Astrocyte (in vitro differentiated cells and primary cell): ENCODE measurements around the gene SYNPO2. TPM values are rescaled to one million over a fixed set of nuclear protein-coding genes. Genes with fewer than 3 reads are reported as not detected.

ENCODE experiments used
- DNase-seq: peaks from one replicate; pipeline ENCODE4 v3.0.0-alpha.2; 2010; ENCODE audit warnings: low read depth
- FAIRE-seq: peaks from 2 replicates; lab custom pipeline; 2011; peaks lifted over from hg19 to GRCh38; lab: Jason Lieb, UNC
- H2AFZ ChIP-seq: 2 replicates; pipeline ENCODE4 v1.6.0; 2012; ENCODE audit warnings: low read depth, low read length, inconsistent platforms
- H3K27ac ChIP-seq: 2 replicates; pipeline ENCODE4 v1.5.1; 2011; ENCODE audit warnings: low read depth, low read length, inconsistent platforms
- H3K27me3 ChIP-seq: 2 replicates; pipeline ENCODE4 v1.6.0; 2011; ENCODE audit warnings: low read length, inconsistent platforms; ENCODE audit not compliant: insufficient read depth
- H3K36me3 ChIP-seq: 2 replicates; pipeline ENCODE4 v1.5.1; 2011; ENCODE audit warnings: low read length, inconsistent platforms; ENCODE audit not compliant: insufficient read depth
- H3K4me1 ChIP-seq: 2 replicates; pipeline ENCODE4 v1.5.1; 2011; ENCODE audit warnings: low read length, inconsistent platforms; ENCODE audit not compliant: insufficient read depth
- H3K4me2 ChIP-seq: 2 replicates; pipeline ENCODE4 v1.6.0; 2012; ENCODE audit warnings: low read length, inconsistent platforms
- H3K4me3 ChIP-seq: 2 replicates; pipeline ENCODE4 v1.5.1; 2011; ENCODE audit warnings: low read depth, mild to moderate bottlenecking, low read length, inconsistent platforms; ENCODE audit not compliant: insufficient read depth
- H3K79me2 ChIP-seq: 2 replicates; pipeline ENCODE4 v1.6.0; 2012; ENCODE audit warnings: mild to moderate bottlenecking, low read length, inconsistent platforms; ENCODE audit not compliant: insufficient read depth
- H3K9ac ChIP-seq: 2 replicates; pipeline ENCODE4 v1.6.0; 2012; ENCODE audit warnings: mild to moderate bottlenecking, low read length, inconsistent platforms
- H3K9me3 ChIP-seq: 2 replicates; pipeline ENCODE4 v1.5.1; 2012; ENCODE audit warnings: low read depth, mild to moderate bottlenecking, low read length, inconsistent platforms; ENCODE audit not compliant: insufficient read depth
- H4K20me1 ChIP-seq: 2 replicates; pipeline ENCODE4 v1.6.0; 2012; ENCODE audit warnings: low read length, inconsistent platforms; ENCODE audit not compliant: insufficient read depth
- H3K27ac Mint-ChIP-seq: one replicate; pipeline ENCODE4 v1.8.0; 2021; ENCODE audit warnings: mild to moderate bottlenecking, mixed read lengths; ENCODE audit not compliant: unreplicated experiment
- H3K27me3 Mint-ChIP-seq: one replicate; pipeline ENCODE4 v1.8.0; 2021; ENCODE audit warnings: low read depth, mixed read lengths; ENCODE audit not compliant: unreplicated experiment
- H3K36me3 Mint-ChIP-seq: one replicate; pipeline ENCODE4 v1.8.0; 2021; ENCODE audit warnings: low read depth, mixed read lengths; ENCODE audit not compliant: unreplicated experiment
- H3K4me1 Mint-ChIP-seq: one replicate; pipeline ENCODE4 v1.8.0; 2021; ENCODE audit warnings: low read depth, mixed read lengths; ENCODE audit not compliant: unreplicated experiment
- H3K4me3 Mint-ChIP-seq: one replicate; pipeline ENCODE4 v1.8.0; 2021; ENCODE audit warnings: mild to moderate bottlenecking, moderate library complexity, mixed read lengths; ENCODE audit not compliant: unreplicated experiment
- H3K9me3 Mint-ChIP-seq: one replicate; pipeline ENCODE4 v1.8.0; 2021; ENCODE audit warnings: mild to moderate bottlenecking, mixed read lengths; ENCODE audit not compliant: unreplicated experiment
- CTCF ChIP-seq: IDR thresholded peaks from 2 replicates; pipeline ENCODE4 v1.5.1; 2011; ENCODE audit warnings: low read depth, mild to moderate bottlenecking, inconsistent platforms, low read length, moderate library complexity; ENCODE audit not compliant: insufficient read depth
- EZH2 ChIP-seq: IDR thresholded peaks from 2 replicates; pipeline ENCODE4 v1.6.1; 2012; ENCODE audit warnings: mild to moderate bottlenecking, low read length, inconsistent platforms; ENCODE audit not compliant: insufficient read depth
- total RNA-seq: library from RNA; stranded (reverse); gene quantifications from 2 replicates; pipeline ENCODE4 v1.2.1, GENCODE V29; 2021

Gene SYNPO2
- total RNA-seq, 1 donor from 2014 or later = 4.2 TPM

GRCh38 chr4:118936406-118936805 lies 47.8 kb downstream of the SYNPO2 start:
- H3K27me3 Mint-ChIP-seq = no peaks in the 10 kb centered on the region
- DNase-seq = no peak
- H3K9ac ChIP-seq = no peak overlapping the region
- TF ChIP-seq CTCF (no peak), EZH2 (no peak)
- no peaks in the 10 kb centered on the region for H4K20me1 ChIP-seq
- no peak overlapping the region for H3K4me3 ChIP-seq
- H3K9me3 Mint-ChIP-seq = peaks cover 1% of the 10 kb centered on the region
- FAIRE-seq = no peak
- H2AFZ ChIP-seq = no peak overlapping the region
- H3K4me1 ChIP-seq = no peaks in the 10 kb centered on the region
- no peak overlapping the region for H3K27ac ChIP-seq
- H3K4me3 Mint-ChIP-seq = no peak overlapping the region
- H3K4me1 Mint-ChIP-seq = peaks cover 8% of the 10 kb centered on the region
- H3K4me2 ChIP-seq = no peak overlapping the region
- no peaks in the 10 kb centered on the region for H3K79me2 ChIP-seq
- no peaks in the 10 kb centered on the region for H3K36me3 Mint-ChIP-seq
- H3K36me3 ChIP-seq = no peaks in the 10 kb centered on the region
- H3K27me3 ChIP-seq = no peaks in the 10 kb centered on the region
- no peaks in the 10 kb centered on the region for H3K9me3 ChIP-seq
- H3K27ac Mint-ChIP-seq = no peak overlapping the region

- peaks cover 7% of the 10 kb centered on the region for H3K4me1 Mint-ChIP-seq
- no peak for DNase-seq
- H3K27me3 ChIP-seq = no peaks in the 10 kb centered on the region
- no peaks in the 10 kb centered on the region for H3K36me3 Mint-ChIP-seq
- no peaks in the 10 kb centered on the region for H4K20me1 ChIP-seq
- H3K27ac ChIP-seq = no peak overlapping the region
- H3K9me3 ChIP-seq = no peaks in the 10 kb centered on the region
- no peak overlapping the region for H2AFZ ChIP-seq
- H3K9ac ChIP-seq = no peak overlapping the region
- H3K9me3 Mint-ChIP-seq = peaks cover 1% of the 10 kb centered on the region
- no peak overlapping the region for H3K4me3 Mint-ChIP-seq
- H3K4me2 ChIP-seq = no peak overlapping the region
- no peaks in the 10 kb centered on the region for H3K36me3 ChIP-seq
- FAIRE-seq = no peak
- TF ChIP-seq EZH2 (no peak), CTCF (no peak)
- H3K79me2 ChIP-seq = no peaks in the 10 kb centered on the region
- H3K27me3 Mint-ChIP-seq = no peaks in the 10 kb centered on the region
- H3K4me1 ChIP-seq = peaks cover 4% of the 10 kb centered on the region
- H3K4me3 ChIP-seq = no peak overlapping the region
- H3K27ac Mint-ChIP-seq = no peak overlapping the region
These were observed 50.6 kb downstream of the SYNPO2 start for GRCh38 chr4:118939169-118939783.

- Mint-ChIP-seq H3K36me3 (no peaks in the 10 kb centered on the region), H3K27me3 (no peaks in the 10 kb centered on the region), H3K27ac (no peak overlapping the region), H3K4me1 (peaks cover 7% of the 10 kb centered on the region), H3K4me3 (no peak overlapping the region), H3K9me3 (peaks cover 1% of the 10 kb centered on the region)
- Histone ChIP-seq H3K4me1 (peaks cover 4% of the 10 kb centered on the region), H3K9me3 (no peaks in the 10 kb centered on the region), H2AFZ (no peak overlapping the region), H3K36me3 (no peaks in the 10 kb centered on the region), H3K27ac (no peak overlapping the region), H4K20me1 (no peaks in the 10 kb centered on the region), H3K79me2 (no peaks in the 10 kb centered on the region), H3K9ac (no peak overlapping the region), H3K4me2 (no peak overlapping the region), H3K27me3 (no peaks in the 10 kb centered on the region), H3K4me3 (no peak overlapping the region)
- TF ChIP-seq CTCF (no peak), EZH2 (no peak)
- no peak for DNase-seq
- FAIRE-seq = no peak
These were observed 52.5 kb downstream of the SYNPO2 start for GRCh38 chr4:118941149-118941548.
